Bronchial epithelial cell (primary cell): ENCODE data around the gene AGAP1. TPM values are rescaled to one million over a fixed set of nuclear protein-coding genes. Genes with fewer than 3 reads are reported as not detected.

Experiments
- DNase-seq: peaks from one replicate; pipeline ENCODE4 v3.0.0-alpha.2; 2010; ENCODE audit warnings: low read depth
- FAIRE-seq: peaks from 2 replicates; lab custom pipeline; 2011; peaks lifted over from hg19 to GRCh38; lab: Jason Lieb, UNC
- H3K27me3 ChIP-seq: 2 replicates; pipeline ENCODE4 v1.5.1; 2011; ENCODE audit warnings: low read length; ENCODE audit not compliant: control insufficient read depth, insufficient read depth
- H3K36me3 ChIP-seq: 2 replicates; pipeline ENCODE4 v1.5.1; 2011; ENCODE audit warnings: low read length; ENCODE audit not compliant: control insufficient read depth, insufficient read depth
- H3K4me3 ChIP-seq: 2 replicates; pipeline ENCODE4 v1.5.1; 2011; ENCODE audit warnings: mild to moderate bottlenecking, low read depth, low read length, control low read depth
- total RNA-seq: library from RNA; depleted of rRNA; stranded (reverse); fragments of >200 nt; gene quantifications from 2 replicates; pipeline ENCODE4 v1.2.1, GENCODE V29; 2014
- TF ChIP-seq, protein P1 (sequence below): IDR thresholded peaks from 2 replicates; pipeline ENCODE4 v1.5.1; 2011; ENCODE audit warnings: mild to moderate bottlenecking, moderate library complexity, low read length, control low read depth, inconsistent platforms; ENCODE audit not compliant: insufficient read depth, severe bottlenecking

The AGAP1 gene
- total RNA-seq, 1 donor from 2014 or later = 22.4 TPM

DNA sequence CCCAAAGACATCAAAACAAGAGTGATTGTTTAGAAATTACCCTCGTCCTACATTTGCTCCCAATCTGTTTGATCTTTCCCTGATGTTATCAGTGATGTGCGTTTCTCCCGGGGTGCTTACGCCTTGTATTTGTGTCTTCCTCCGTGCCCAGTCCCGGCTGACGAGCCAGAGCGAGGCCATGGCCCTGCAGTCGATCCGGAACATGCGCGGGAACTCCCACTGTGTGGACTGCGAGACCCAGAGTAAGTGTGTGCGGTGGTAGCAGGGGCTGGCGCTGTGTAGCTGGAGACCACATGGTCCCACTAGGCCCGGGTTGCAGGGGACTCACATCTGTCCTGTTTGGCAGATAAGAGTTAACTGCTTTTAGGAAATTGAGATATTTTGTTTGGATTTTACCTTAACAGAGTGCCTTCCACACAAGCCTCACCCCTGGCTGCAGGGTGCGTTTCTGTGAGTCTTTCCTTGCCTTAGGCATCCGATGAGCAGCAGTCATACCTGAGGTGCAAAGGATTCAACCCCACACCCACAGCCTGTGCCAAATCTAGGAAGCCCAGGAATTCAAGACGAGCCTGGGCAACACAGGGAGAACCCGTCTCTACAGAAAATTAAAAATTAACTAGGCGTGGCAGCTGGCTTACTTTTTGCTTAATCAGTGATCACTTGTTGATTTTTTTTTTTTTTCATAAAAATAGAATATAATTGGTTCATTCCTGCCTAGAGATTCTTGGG, 546.9 kb downstream of the AGAP1 start:
- H3K36me3 ChIP-seq = peaks cover 3% of the 10 kb centered on the region
- no peak for FAIRE-seq
- TF ChIP-seq, protein P1, sequence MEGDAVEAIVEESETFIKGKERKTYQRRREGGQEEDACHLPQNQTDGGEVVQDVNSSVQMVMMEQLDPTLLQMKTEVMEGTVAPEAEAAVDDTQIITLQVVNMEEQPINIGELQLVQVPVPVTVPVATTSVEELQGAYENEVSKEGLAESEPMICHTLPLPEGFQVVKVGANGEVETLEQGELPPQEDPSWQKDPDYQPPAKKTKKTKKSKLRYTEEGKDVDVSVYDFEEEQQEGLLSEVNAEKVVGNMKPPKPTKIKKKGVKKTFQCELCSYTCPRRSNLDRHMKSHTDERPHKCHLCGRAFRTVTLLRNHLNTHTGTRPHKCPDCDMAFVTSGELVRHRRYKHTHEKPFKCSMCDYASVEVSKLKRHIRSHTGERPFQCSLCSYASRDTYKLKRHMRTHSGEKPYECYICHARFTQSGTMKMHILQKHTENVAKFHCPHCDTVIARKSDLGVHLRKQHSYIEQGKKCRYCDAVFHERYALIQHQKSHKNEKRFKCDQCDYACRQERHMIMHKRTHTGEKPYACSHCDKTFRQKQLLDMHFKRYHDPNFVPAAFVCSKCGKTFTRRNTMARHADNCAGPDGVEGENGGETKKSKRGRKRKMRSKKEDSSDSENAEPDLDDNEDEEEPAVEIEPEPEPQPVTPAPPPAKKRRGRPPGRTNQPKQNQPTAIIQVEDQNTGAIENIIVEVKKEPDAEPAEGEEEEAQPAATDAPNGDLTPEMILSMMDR = no peak
- no peak overlapping the region for H3K4me3 ChIP-seq
- DNase-seq = peak; percentile 91
- no peaks in the 10 kb centered on the region for H3K27me3 ChIP-seq

DNA sequence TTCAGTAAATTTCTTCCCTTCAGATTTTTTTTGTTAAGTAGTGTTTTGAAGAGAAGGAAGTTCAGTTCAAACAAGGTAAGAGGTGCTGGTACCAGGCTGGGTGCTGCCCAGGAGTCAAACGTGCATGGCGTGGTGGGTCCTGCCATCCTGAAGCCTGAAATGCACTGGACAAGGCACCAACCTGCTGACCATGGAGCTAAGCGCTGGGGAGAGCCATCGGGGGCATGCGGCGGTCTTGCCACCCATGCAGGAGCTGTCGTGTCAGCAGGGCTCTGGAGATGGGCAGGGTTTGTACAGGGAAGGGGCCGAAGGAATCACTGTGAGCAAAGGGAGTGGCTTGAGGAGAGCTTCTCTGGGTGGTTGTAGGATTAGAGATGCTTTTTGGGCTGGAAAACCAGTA, 547.8 kb downstream of the AGAP1 start:
- Histone ChIP-seq H3K27me3 (no peaks in the 10 kb centered on the region), H3K4me3 (no peak overlapping the region), H3K36me3 (peaks cover 3% of the 10 kb centered on the region)
- DNase-seq (no peak), FAIRE-seq (no peak)
- TF ChIP-seq, protein P1 = no peak

DNA sequence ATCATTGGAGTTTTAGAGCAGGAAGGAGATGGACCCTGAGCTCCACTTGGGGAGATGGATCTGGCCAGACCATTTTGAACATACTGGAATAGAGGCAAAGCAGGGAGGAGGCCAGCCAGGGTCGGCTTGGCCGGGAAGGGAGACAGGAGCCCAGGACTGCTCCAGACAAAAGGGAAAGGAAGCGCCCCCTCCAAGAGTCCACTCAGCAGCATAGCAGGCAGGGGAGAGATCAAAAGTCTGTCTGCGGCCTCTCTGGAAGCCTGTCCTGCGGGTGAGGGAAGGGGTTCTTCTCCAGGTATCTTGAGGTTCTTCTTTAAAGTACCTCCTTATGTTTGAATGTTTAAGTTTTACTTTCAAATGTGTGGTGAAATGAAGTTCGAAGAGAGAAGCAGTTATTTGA, 548.2 kb downstream of the AGAP1 start:
- no peak for FAIRE-seq

DNA sequence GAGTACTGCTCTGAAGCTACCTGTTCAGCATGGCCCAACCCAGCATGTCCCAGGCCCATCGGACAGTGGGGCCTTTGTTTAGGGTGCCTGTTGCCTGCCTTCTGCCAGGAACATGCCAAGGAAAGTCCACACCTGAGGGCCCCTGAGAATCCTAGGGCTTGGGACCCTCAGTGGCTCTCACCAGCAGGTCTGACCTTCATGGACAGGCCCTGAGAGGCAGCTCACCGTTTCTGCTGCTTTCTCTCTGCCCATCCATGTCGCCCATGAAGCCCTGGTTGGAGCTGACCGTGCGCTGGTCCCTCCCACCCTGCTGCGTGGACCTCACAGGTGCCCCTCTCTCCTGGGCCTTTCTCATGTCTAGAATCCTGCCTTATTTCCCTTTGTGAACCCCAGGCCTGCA, 550.3 kb downstream of the AGAP1 start:
- FAIRE-seq = no peak
- no peaks in the 10 kb centered on the region for H3K27me3 ChIP-seq

More for the DNA sequence above, 548.2 kb downstream of the AGAP1 start:
- Histone ChIP-seq H3K36me3 (peaks cover 3% of the 10 kb centered on the region), H3K27me3 (no peaks in the 10 kb centered on the region), H3K4me3 (no peak overlapping the region)
- no peak for DNase-seq
- TF ChIP-seq, protein P1 = no peak

DNA sequence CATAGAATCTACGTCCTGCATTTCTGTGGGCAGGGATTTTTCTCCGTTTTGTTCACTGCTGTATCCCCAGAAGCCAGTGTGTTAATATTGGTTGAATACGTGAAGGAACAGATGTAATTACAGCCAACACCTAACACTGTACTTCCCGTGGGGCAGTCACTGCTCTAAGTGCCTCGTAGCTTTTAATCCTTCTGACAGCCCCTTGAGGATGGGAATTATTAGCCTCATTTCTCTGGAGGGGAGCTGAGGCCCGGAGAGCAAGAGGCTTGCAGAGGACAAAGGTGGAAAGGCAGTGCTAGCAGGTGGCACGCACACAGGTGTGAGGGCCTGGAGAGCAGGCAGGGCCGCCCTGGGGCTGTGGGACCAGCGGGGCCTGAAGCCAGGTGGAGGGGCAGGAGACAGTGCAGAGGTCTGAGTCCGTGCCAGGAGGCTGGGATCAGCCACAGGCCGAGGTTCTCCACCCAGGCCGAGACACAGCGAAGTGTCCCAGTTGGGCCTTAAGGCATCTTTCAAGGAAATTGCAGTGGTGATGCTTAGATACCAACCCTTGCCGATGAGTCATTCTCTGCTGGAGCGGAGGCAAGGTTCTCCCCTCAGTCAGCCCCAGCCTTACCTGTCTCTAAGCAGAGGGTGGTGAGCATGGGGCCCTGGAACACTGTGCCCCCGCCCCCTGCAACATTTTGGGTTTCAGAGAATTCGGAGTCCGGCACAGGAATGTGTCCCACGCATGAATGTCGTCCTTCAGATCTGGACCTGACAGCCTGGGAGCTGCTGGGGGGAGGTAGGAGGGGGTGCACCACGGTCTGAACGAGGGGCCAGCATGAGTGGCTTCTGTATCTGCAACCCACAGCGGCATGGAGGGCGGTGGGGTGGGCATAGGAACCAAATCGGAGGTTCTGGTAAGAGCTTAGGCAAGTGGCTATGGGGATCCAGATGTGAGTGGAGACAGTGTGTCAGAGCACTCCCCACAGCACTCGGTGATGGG, 551.7 kb downstream of the AGAP1 start:
- Histone ChIP-seq H3K27me3 (no peaks in the 10 kb centered on the region), H3K4me3 (no peak overlapping the region), H3K36me3 (peaks cover 4% of the 10 kb centered on the region)
- peak; percentile 78 for DNase-seq
- TF ChIP-seq, protein P1 = no peak
- no peak for FAIRE-seq

More for the DNA sequence above, 550.3 kb downstream of the AGAP1 start:
- no peak for DNase-seq
- TF ChIP-seq, protein P1 = no peak
- Histone ChIP-seq H3K36me3 (peaks cover 4% of the 10 kb centered on the region), H3K4me3 (no peak overlapping the region)
